ACC112 (cell line): ENCODE data around the gene TBC1D10B.

Experiments used
- H2AFZ ChIP-seq: fragments of 200-600 bp; sonication (generic); one replicate; pipeline ENCODE4 v1.6.0; 2017; ENCODE audit warnings: antibody characterized with exemption, low read length; ENCODE audit not compliant: unreplicated experiment
- H3K27ac ChIP-seq: fragments of 200-600 bp; sonication (generic); 2 replicates; pipeline ENCODE4 v1.5.1; 2014; ENCODE audit warnings: low read depth, mild to moderate bottlenecking, antibody characterized with exemption, low read length, moderate library complexity
- H3K27me3 ChIP-seq: fragments of 200-600 bp; sonication (generic); 2 replicates; pipeline ENCODE4 v1.6.1; 2014; ENCODE audit warnings: mild to moderate bottlenecking, antibody characterized with exemption, low read length, moderate library complexity, mixed read lengths; ENCODE audit not compliant: insufficient read depth
- H3K36me3 ChIP-seq: fragments of 200-600 bp; sonication (generic); 2 replicates; pipeline ENCODE4 v1.6.1; 2016; ENCODE audit warnings: mild to moderate bottlenecking, antibody characterized with exemption, low read length, moderate library complexity, mixed read lengths; ENCODE audit not compliant: insufficient read depth
- H3K4me1 ChIP-seq: fragments of 200-600 bp; sonication (generic); one replicate; pipeline ENCODE4 v1.6.1; 2016; ENCODE audit warnings: low read length, mixed read lengths; ENCODE audit not compliant: insufficient read depth, unreplicated experiment, control insufficient read depth
- H3K4me3 ChIP-seq: fragments of 200-600 bp; sonication (generic); 2 replicates; pipeline ENCODE4 v1.5.1; 2014; ENCODE audit warnings: mild to moderate bottlenecking, low read depth, low read length
- H3K79me2 ChIP-seq: fragments of 200-600 bp; sonication (generic); one replicate; pipeline ENCODE4 v1.6.0; 2016; ENCODE audit warnings: low read length; ENCODE audit not compliant: control insufficient read depth, unreplicated experiment, insufficient read depth

Gene TBC1D10B, protein sequence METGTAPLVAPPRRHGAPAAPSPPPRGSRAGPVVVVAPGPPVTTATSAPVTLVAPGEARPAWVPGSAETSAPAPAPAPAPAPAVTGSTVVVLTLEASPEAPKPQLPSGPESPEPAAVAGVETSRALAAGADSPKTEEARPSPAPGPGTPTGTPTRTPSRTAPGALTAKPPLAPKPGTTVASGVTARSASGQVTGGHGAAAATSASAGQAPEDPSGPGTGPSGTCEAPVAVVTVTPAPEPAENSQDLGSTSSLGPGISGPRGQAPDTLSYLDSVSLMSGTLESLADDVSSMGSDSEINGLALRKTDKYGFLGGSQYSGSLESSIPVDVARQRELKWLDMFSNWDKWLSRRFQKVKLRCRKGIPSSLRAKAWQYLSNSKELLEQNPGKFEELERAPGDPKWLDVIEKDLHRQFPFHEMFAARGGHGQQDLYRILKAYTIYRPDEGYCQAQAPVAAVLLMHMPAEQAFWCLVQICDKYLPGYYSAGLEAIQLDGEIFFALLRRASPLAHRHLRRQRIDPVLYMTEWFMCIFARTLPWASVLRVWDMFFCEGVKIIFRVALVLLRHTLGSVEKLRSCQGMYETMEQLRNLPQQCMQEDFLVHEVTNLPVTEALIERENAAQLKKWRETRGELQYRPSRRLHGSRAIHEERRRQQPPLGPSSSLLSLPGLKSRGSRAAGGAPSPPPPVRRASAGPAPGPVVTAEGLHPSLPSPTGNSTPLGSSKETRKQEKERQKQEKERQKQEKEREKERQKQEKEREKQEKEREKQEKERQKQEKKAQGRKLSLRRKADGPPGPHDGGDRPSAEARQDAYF

GRCh38 chr16:30370456-30371247, at the start of gene TBC1D10B:
Gene TBC1D10B, minus strand, starts transcription at chr16:30370494. Its CDS starts 311 bp downstream, at chr16:30370183.
- H3K27ac ChIP-seq = peak within 1 kb of the TSS; percentile 56; the same call in 1 of the 2 replicates
- H3K4me3 ChIP-seq = peak within 1 kb of the TSS; percentile 96
- no peaks in the 10 kb centered on the region for H3K27me3 ChIP-seq
- peaks cover 3% of the 10 kb centered on the region; the same call in 1 of the 2 replicates for H3K36me3 ChIP-seq
- H3K79me2 ChIP-seq = peaks cover 40% of the 10 kb centered on the region
- H2AFZ ChIP-seq = no peak within 1 kb of the TSS
- H3K4me1 ChIP-seq = peaks cover 14% of the 10 kb centered on the region

GRCh38 chr16:30418350-30419181, 48.3 kb upstream of the TBC1D10B start:
- peaks cover 12% of the 10 kb centered on the region for H3K36me3 ChIP-seq
- H3K79me2 ChIP-seq = no peaks in the 10 kb centered on the region
- H3K27ac ChIP-seq = no peak overlapping the region
- peak overlapping the region; percentile 86 for H3K4me3 ChIP-seq
- H2AFZ ChIP-seq = no peak overlapping the region
- no peaks in the 10 kb centered on the region for H3K4me1 ChIP-seq
- no peaks in the 10 kb centered on the region for H3K27me3 ChIP-seq

- Histone ChIP-seq H2AFZ (peak overlapping the region; percentile 78), H3K27ac (no peak overlapping the region), H3K79me2 (no peaks in the 10 kb centered on the region), H3K27me3 (no peaks in the 10 kb centered on the region), H3K36me3 (peaks cover 14% of the 10 kb centered on the region), H3K4me1 (no peaks in the 10 kb centered on the region), H3K4me3 (peak overlapping the region; percentile 86)
Observed at GRCh38 chr16:30417529-30418349, 47.4 kb upstream of the TBC1D10B start.

DNA sequence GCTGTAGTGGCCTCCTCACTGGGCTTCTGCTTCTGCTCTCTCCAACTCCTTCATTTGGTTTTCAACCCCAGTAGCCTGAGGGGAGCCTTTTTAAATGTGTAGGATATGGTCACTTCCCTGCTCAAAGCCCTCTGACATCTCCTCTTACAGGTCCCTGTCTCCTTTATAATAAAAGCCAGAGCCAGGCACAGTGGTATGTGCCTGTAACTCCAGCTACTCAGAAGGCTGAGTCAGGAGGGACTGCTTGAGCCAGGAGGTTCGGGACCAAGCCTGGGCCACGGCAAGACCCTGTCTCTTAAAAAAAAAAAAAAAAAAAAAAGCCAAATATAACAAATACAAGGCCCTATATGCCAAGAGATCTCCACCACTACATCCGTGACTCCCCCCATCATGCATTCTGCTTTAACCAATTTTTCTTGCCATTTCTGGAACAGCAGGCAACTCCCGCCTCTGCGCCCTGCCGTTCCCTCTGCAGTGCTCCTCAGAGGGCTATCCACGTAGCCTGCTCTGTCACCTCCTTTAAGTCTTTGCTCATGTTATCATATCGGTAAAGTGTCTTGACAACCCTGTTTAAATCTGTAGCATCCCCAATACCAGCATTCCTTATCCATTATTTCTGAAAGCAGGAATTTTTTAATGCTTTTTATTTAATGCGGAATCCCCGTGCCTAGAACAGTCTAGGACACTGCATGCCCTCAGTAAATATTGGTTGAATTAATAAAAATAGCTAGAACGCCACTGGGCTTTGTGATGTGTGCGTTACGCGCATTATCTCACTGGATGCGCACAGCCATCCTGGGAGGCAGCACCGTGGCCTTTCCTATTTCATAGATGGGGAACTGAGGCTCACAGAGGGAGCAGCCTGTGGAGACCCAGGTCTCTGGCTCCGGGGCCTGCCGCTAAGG, 46.6 kb upstream of the TBC1D10B start:
- no peak overlapping the region for H3K27ac ChIP-seq
- H3K36me3 ChIP-seq = peaks cover 12% of the 10 kb centered on the region
- peak overlapping the region; percentile 86 for H3K4me3 ChIP-seq
- no peaks in the 10 kb centered on the region for H3K4me1 ChIP-seq
- no peaks in the 10 kb centered on the region for H3K27me3 ChIP-seq
- peak overlapping the region; percentile 78 for H2AFZ ChIP-seq
- H3K79me2 ChIP-seq = no peaks in the 10 kb centered on the region

DNA sequence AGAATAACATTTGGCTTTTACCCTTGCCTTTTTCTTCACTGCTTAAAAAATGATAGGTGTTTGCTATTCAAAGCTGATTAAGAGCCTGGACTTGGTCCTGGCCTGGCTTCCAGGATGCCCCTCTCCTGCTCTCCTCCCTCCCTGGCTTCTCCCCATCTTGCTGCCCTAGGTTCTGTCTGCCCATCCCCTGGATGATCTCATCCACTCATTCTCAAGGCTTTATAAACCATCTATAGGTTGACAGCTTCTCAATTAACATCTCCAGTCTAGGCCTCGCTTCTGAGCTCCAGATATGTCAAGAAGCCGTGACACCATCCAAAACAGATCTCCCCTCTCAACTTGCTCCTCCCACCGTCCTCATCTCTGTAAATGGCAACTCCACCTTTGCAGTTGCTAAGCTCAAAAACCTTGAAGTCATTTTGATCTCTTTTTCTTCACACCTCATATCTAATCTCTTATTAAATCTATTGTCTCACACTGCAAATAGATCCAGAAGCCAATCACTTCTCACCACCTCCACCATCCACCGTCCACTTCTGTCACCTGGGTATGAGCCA, 45.8 kb upstream of the TBC1D10B start:
- Histone ChIP-seq H3K4me3 (no peak overlapping the region), H3K79me2 (no peaks in the 10 kb centered on the region), H3K27ac (no peak overlapping the region), H2AFZ (no peak overlapping the region), H3K4me1 (no peaks in the 10 kb centered on the region), H3K27me3 (no peaks in the 10 kb centered on the region), H3K36me3 (peaks cover 8% of the 10 kb centered on the region)

DNA sequence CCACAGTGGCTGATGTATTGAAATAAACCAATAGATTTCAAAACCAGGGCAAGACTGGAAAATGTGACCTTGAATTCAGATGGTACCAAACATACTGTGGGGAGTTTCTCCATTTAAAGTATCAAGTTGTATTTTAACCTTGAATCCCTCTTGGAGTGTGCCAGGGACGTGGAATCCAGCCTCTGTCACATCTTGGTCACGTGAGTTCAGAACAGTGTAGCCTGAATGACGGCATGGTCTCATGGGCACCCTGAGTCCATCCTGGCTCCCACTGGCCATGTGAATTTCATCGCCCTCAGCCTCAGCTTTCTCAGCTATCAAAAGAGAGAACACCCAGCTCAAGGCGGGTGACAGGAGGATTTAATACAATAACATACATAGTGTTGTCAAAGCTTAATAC, 43.9 kb upstream of the TBC1D10B start:
- H3K79me2 ChIP-seq = no peaks in the 10 kb centered on the region
- H3K4me1 ChIP-seq = peaks cover 6% of the 10 kb centered on the region
- H3K27ac ChIP-seq = no peak overlapping the region
- no peak overlapping the region for H3K4me3 ChIP-seq
- H3K36me3 ChIP-seq = peaks cover 7% of the 10 kb centered on the region; the same call in 1 of the 2 replicates
- no peak overlapping the region for H2AFZ ChIP-seq
- H3K27me3 ChIP-seq = no peaks in the 10 kb centered on the region

- Histone ChIP-seq H3K36me3 (peaks cover 7% of the 10 kb centered on the region; the same call in 1 of the 2 replicates), H3K4me1 (peaks cover 14% of the 10 kb centered on the region), H3K27ac (no peak overlapping the region), H3K4me3 (no peak overlapping the region), H3K79me2 (peaks cover 4% of the 10 kb centered on the region), H3K27me3 (no peaks in the 10 kb centered on the region), H2AFZ (no peak overlapping the region)
Observed at GRCh38 chr16:30413112-30413806, 43.0 kb upstream of the TBC1D10B start.
